Measurements from ENCODE around the gene FADS1.

Gene FADS1

DNA sequence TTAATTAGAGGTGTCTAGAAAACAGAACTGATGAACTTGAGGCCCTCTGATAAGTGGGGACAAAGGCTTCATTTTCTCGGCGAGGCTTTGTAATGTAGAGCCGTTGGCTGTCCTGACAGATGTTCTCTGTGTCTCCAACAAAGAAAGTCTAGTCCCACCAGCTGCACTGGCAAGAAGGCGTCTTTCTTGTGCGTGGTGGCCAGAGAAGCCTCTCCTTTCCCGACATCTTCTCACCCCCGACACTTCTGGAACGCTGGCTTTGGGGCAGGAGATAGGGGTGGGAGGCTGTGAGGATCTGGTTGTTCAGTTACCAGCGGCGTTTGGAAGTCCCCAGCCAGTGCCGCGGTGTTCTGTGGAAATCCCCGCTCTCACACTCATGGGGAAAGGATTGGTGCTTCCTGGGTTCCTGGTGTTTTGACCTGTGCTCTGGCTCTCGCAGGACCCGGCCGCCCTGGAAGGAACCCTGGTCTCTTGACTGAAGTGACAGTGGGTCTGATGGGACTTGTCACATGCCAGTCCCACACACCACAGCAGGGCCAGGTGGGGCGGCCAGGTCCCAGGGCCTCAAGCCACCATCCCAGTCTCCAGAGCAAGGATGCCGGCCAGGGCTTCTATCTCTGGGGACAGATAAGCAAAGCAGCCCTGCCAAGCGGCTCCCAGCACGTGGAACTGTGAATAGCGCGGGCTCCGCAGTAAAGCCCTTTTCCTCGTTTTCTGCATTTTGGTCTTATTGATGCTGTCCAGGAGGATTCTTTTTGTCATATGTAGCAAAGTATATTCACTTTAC is 34.5 kb upstream of the FADS1 start:
- no peak for TF ChIP-seq CTCF (conservative IDR thresholded peaks at IDR 0.05; ENCODE audit: low read depth, low read length)
- no peak overlapping the region for H3K4me3 ChIP-seq (ENCODE audit: low read depth, low read length)
- DNase-seq (ENCODE audit: low read depth) = no peak

- TF ChIP-seq CTCF (conservative IDR thresholded peaks at IDR 0.05; ENCODE audit: low read depth, low read length) = no peak
Measured at GRCh38 chr11:61850687-61851086, 33.9 kb upstream of the FADS1 start.

DNA sequence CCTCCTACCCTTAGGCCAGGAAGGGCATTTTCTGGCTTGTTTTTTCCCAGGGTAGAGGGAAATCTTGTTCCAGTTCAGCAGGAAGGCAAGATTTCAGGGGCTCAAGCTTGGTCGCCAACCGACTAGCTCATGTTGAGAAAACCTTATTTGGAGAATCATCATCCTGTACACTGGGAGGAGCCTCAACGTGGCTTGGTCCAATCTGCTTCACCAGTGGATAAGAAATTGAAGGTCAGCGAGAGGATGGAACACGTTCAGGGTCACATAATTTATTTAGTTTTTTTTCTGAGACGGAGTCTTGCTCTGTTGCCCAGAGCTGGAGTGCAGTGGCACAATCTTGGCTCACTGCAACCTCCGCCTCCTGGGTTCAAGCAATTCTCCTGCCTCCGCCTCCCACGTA is 31.8 kb upstream of the FADS1 start:
- TF ChIP-seq CTCF (conservative IDR thresholded peaks at IDR 0.05; ENCODE audit: low read depth, low read length) = no peak
- DNase-seq (ENCODE audit: low read depth) = no peak
- H3K4me3 ChIP-seq (ENCODE audit: low read depth, low read length) = no peak overlapping the region

More at GRCh38 chr11:61850687-61851086, 33.9 kb upstream of the FADS1 start:
- H3K4me3 ChIP-seq (ENCODE audit: low read depth, low read length) = no peak overlapping the region
- DNase-seq (ENCODE audit: low read depth) = no peak

- no peak for TF ChIP-seq CTCF (conservative IDR thresholded peaks at IDR 0.05; ENCODE audit: low read depth, low read length)
- H3K4me3 ChIP-seq (ENCODE audit: low read depth, low read length) = no peak overlapping the region
- no peak for DNase-seq (ENCODE audit: low read depth)
Measured at GRCh38 chr11:61847914-61848581, 31.2 kb upstream of the FADS1 start.

GRCh38 chr11:61846362-61847020 is 29.7 kb upstream of the FADS1 start:
- DNase-seq (ENCODE audit: low read depth) = no peak
- no peak for TF ChIP-seq CTCF (conservative IDR thresholded peaks at IDR 0.05; ENCODE audit: low read depth, low read length)
- no peak overlapping the region for H3K4me3 ChIP-seq (ENCODE audit: low read depth, low read length)

DNA sequence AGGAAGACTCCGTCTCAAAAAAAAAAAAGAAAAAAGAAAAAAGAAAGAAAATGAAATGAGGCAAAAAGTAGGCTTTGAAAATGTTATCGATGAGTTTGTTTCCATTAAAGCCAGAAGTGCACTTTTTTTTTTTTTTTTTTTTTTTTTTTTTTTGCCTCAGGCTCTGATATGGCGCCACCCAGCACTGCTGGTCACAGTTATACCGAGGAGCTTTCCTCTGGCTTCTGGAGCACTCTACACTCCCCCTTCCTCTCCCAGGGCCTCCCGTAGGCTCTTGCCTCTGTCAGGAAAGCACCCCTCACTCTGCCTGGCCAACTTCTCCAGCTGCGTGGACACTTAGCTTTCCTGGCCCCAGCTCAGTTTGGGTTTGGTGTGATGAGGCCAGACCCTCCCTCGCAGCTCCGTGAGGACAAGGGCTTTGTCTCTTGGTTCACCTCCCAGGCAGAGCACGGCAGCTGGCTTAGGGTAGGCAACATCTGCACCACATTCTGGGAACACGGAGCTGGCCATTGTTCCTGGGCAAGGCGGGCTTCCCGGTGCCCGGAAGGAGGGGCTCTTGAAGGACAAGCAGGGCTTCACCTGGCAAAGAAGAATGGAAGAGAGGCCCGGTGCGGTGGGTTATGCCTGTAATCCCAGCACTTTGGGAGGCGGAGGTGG is 28.2 kb upstream of the FADS1 start:
- no peak overlapping the region for H3K4me3 ChIP-seq (ENCODE audit: low read depth, low read length)
- no peak for DNase-seq (ENCODE audit: low read depth)
- TF ChIP-seq CTCF (conservative IDR thresholded peaks at IDR 0.05; ENCODE audit: low read depth, low read length) = no peak

All from choroid plexus epithelial cell (primary cell).